Esophagus muscularis mucosa (tissue), 4 donors: ENCODE results near the gene BCAR1.

Experiments used
- EP300 ChIP-seq: sonication (generic); formaldehyde crosslinking; IDR thresholded peaks from one replicate; pipeline ENCODE4 v1.6.1; 2017; ENCODE audit warnings: antibody characterized with exemption
- POLR2A ChIP-seq: fragments of 450-650 bp; IDR thresholded peaks from one replicate; pipeline ENCODE4 v1.6.1; 2017; ENCODE audit warnings: antibody characterized with exemption, moderate library complexity, mild to moderate bottlenecking, low read depth
- TF ChIP-seq, protein P1 (sequence below), 3 experiments: fragments of 200-600 bp in 2 of 3; fragments of 450-650 bp in 1 of 3; sonication (generic) in 2 of 3; IDR thresholded peaks; one replicate each; pipeline ENCODE4 v1.5.1; 2017 to 2019; ENCODE audit warnings: antibody characterized with exemption in 3 of 3, mild to moderate bottlenecking in 2 of 3, moderate library complexity in 1 of 3

DNA sequence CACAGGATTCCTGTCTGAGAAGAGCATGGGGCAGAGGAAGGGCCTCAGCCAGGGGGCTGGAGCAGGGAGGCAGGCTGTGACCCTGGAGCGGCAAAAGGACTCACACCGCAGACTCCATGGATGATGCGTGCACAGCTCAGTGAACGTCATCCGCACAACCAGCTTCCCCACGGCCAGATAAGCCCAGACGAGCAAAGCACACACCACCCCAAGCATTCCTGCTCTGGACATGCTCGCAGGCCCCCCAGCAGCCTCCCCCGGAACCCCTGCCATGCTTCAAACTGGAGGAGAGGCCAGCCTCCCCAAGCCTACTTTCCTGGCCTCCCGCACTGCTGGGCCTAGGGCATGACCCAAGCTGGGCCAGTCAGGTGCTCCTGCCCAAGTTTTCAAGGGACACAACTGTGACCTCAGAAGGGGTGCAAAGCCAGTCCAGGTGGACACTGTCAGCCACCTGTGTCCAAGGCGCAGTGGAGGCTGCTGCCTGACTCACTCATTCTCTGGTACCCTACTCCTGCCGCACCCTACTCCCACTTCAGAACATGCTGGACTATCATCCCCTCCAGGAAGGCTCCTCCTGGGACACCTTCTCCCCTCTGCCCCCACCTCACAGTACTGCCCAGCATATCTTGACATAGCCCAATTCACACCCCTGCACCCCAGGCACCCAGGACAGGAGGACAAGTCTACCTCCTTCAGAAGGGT lies 4.8 kb downstream of the BCAR1 start:
- no peak for TF ChIP-seq EP300
- TF ChIP-seq, protein P1, sequence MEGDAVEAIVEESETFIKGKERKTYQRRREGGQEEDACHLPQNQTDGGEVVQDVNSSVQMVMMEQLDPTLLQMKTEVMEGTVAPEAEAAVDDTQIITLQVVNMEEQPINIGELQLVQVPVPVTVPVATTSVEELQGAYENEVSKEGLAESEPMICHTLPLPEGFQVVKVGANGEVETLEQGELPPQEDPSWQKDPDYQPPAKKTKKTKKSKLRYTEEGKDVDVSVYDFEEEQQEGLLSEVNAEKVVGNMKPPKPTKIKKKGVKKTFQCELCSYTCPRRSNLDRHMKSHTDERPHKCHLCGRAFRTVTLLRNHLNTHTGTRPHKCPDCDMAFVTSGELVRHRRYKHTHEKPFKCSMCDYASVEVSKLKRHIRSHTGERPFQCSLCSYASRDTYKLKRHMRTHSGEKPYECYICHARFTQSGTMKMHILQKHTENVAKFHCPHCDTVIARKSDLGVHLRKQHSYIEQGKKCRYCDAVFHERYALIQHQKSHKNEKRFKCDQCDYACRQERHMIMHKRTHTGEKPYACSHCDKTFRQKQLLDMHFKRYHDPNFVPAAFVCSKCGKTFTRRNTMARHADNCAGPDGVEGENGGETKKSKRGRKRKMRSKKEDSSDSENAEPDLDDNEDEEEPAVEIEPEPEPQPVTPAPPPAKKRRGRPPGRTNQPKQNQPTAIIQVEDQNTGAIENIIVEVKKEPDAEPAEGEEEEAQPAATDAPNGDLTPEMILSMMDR (IDR thresholded peaks at IDR 0.05), result no peak
- TF ChIP-seq POLR2A, result no peak
